Measurements from ENCODE around the gene CDH24. TPM values are rescaled to one million over a fixed set of nuclear protein-coding genes. Genes with fewer than 3 reads are reported as not detected.

Gene CDH24
- total and polyA plus RNA-seq, 2 of the 13 experiments (the other 11 are each of a cell fraction or from before 2014, with no cell fraction given) = 0.69 to 0.99 TPM

DNA sequence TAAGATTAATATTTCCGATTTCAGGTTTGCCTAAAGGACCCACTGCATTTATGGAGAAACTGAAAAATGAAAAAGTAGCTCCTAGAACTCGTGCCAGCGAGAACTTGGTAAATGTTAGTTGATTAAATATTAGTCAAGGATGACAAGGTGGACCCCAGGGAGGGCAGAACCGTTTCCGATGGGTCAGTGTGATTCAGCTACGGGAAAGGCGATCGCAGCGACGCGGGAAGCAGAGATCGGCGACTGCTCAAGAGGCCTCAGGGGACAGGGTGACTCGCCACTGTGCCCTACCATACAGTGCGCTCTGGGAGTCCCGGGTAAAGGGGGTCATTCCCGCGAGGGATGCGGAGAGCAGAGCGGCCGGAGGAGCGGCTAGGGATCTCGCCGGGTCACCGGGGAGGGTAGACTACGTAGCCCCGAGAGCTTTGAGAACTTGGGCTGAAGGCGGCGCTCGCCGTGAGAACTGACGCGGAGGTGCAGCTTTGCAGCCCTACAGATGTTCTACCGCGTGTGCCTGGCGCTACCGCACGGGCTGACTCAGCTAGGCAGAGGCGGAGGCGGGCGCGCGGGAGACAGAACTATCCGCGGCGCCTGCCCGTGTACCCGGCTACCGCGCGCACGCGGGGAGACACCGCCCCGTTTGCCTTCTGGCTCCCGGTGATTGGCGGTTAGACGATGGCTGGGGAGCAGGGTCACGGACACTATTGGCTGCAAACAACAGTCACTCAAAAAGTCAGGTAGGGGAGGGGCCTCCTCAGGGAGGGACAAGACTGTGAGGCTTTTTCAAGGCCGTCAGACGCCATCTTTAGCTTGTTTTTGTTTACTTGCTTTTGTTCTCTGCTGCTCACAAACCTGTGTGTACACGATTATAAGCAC lies 50.5 kb downstream of the CDH24 start (continued):
- TF ChIP-seq, protein P1, sequence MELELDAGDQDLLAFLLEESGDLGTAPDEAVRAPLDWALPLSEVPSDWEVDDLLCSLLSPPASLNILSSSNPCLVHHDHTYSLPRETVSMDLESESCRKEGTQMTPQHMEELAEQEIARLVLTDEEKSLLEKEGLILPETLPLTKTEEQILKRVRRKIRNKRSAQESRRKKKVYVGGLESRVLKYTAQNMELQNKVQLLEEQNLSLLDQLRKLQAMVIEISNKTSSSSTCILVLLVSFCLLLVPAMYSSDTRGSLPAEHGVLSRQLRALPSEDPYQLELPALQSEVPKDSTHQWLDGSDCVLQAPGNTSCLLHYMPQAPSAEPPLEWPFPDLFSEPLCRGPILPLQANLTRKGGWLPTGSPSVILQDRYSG (CRISPR knock-in tag; IDR thresholded peaks at IDR 0.05) = peak; percentile 99
- peak; percentile 97 for TF ChIP-seq MAZ (IDR thresholded peaks at IDR 0.05; ENCODE audit: borderline replicate concordance, low read depth, low read length)
- TF ChIP-seq MAZ (CRISPR knock-in tag; IDR thresholded peaks at IDR 0.05; ENCODE audit: low read depth) = peak; percentile 97
- TF ChIP-seq ZNF230 (CRISPR knock-in tag; IDR thresholded peaks at IDR 0.05) = peak; percentile 100
- TF ChIP-seq, protein P2, sequence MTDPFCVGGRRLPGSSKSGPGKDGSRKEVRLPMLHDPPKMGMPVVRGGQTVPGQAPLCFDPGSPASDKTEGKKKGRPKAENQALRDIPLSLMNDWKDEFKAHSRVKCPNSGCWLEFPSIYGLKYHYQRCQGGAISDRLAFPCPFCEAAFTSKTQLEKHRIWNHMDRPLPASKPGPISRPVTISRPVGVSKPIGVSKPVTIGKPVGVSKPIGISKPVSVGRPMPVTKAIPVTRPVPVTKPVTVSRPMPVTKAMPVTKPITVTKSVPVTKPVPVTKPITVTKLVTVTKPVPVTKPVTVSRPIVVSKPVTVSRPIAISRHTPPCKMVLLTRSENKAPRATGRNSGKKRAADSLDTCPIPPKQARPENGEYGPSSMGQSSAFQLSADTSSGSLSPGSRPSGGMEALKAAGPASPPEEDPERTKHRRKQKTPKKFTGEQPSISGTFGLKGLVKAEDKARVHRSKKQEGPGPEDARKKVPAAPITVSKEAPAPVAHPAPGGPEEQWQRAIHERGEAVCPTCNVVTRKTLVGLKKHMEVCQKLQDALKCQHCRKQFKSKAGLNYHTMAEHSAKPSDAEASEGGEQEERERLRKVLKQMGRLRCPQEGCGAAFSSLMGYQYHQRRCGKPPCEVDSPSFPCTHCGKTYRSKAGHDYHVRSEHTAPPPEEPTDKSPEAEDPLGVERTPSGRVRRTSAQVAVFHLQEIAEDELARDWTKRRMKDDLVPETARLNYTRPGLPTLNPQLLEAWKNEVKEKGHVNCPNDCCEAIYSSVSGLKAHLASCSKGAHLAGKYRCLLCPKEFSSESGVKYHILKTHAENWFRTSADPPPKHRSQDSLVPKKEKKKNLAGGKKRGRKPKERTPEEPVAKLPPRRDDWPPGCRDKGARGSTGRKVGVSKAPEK (CRISPR knock-in tag; IDR thresholded peaks at IDR 0.05; ENCODE audit: borderline replicate concordance) = peak; percentile 82
- TF ChIP-seq SRSF1 (optimal IDR thresholded peaks at IDR 0.05; ENCODE audit: low read depth, low read length) = peak; percentile 97
- TF ChIP-seq ZNF841 (CRISPR knock-in tag; IDR thresholded peaks at IDR 0.05; ENCODE audit: borderline replicate concordance) = peak; percentile 94
- TF ChIP-seq SMAD9 (CRISPR knock-in tag; IDR thresholded peaks at IDR 0.05) = peak; percentile 98
- TF ChIP-seq IRX3 (CRISPR knock-in tag; IDR thresholded peaks at IDR 0.05; ENCODE audit: borderline replicate concordance, low read depth) = peak; percentile 98
- TF ChIP-seq, protein P3, sequence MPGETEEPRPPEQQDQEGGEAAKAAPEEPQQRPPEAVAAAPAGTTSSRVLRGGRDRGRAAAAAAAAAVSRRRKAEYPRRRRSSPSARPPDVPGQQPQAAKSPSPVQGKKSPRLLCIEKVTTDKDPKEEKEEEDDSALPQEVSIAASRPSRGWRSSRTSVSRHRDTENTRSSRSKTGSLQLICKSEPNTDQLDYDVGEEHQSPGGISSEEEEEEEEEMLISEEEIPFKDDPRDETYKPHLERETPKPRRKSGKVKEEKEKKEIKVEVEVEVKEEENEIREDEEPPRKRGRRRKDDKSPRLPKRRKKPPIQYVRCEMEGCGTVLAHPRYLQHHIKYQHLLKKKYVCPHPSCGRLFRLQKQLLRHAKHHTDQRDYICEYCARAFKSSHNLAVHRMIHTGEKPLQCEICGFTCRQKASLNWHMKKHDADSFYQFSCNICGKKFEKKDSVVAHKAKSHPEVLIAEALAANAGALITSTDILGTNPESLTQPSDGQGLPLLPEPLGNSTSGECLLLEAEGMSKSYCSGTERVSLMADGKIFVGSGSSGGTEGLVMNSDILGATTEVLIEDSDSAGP (CRISPR knock-in tag; IDR thresholded peaks at IDR 0.05; ENCODE audit: borderline replicate concordance) = peak; percentile 98
- no peak for TF ChIP-seq NCOR1 (IDR thresholded peaks at IDR 0.05; ENCODE audit: borderline replicate concordance, low read length)
- peak; percentile 99 for TF ChIP-seq KMT2A (CRISPR knock-in tag; IDR thresholded peaks at IDR 0.05)
- TF ChIP-seq RCOR2 (CRISPR knock-in tag; IDR thresholded peaks at IDR 0.05) = peak; percentile 96
- TF ChIP-seq GZF1 (CRISPR knock-in tag; IDR thresholded peaks at IDR 0.05) = peak; percentile 93; the same call in 1 of the 2 replicates
- TF ChIP-seq, protein P4, sequence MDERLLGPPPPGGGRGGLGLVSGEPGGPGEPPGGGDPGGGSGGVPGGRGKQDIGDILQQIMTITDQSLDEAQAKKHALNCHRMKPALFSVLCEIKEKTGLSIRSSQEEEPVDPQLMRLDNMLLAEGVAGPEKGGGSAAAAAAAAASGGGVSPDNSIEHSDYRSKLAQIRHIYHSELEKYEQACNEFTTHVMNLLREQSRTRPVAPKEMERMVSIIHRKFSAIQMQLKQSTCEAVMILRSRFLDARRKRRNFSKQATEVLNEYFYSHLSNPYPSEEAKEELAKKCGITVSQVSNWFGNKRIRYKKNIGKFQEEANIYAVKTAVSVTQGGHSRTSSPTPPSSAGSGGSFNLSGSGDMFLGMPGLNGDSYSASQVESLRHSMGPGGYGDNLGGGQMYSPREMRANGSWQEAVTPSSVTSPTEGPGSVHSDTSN (CRISPR knock-in tag; IDR thresholded peaks at IDR 0.05) = peak; percentile 100
- peak; percentile 92 for TF ChIP-seq AGO1 (IDR thresholded peaks at IDR 0.05; ENCODE audit: low read depth, low read length, poor library complexity, severe bottlenecking)
- peak; percentile 92; the same call in 1 of the 2 replicates for TF ChIP-seq ZNF549 (CRISPR knock-in tag; IDR thresholded peaks at IDR 0.05)
- peak; percentile 100 for TF ChIP-seq SRY (CRISPR knock-in tag; IDR thresholded peaks at IDR 0.05)
- TF ChIP-seq NCOA5 (CRISPR knock-in tag; IDR thresholded peaks at IDR 0.05) = no peak
- TF ChIP-seq, protein P5, sequence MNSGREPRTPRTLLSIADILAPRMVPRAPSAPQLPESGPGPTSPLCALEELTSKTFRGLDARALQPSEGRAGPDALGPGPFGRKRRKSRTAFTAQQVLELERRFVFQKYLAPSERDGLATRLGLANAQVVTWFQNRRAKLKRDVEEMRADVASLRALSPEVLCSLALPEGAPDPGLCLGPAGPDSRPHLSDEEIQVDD (CRISPR knock-in tag; IDR thresholded peaks at IDR 0.05; ENCODE audit: borderline replicate concordance) = peak; percentile 96; the same call in 1 of the 2 replicates
